ENCODE measurements around the gene TCOF1. TPM values are rescaled to one million over a fixed set of nuclear protein-coding genes. Genes with fewer than 3 reads are reported as not detected.

Gene TCOF1
- polyA plus RNA-seq, 1 donor (not counting 4 experiments of a cell fraction or from before 2014, with no cell fraction given) = 13.6 TPM

DNA sequence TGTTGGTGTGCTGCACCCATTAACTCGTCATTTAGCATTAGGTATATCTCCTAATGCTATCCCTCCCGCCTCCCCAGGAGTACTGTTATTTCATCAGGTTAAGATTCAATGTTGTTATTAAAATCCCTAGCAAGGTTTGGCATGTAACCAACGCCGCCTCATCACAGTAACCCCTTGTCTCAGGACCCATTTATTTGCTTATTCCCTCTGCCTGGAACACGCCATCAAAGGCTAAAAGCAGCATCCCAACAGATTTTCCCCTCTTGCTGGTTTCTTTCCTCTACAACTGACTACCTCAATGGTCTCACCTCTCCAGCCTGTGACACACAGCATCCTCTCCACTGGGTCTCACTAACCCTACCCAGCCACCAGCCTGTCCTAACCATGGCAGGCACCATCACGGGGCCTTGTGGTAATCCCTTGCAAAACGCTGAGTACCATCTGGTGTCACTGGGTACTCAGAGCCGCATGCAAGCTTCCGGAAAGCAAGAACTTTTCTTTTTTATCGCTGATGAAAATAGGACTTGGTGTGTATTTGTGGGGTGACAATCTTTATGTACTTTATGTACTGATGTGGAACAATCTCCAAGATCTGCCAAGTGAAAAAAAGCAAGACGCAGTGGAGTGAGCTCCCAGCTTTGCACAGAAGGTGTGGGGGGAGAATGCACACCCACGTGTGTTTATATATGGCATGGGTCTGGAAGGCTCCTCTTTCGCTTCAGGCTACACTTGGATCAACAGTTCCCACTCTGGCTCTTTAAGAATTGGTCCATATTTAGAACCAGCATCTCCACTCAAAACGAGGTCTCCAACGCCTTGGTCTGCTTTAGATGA lies 86.0 kb downstream of the TCOF1 start:
- Histone ChIP-seq H3K9ac (ENCODE audit: control insufficient read depth, extremely low read depth, insufficient read depth, low read length) (no peak overlapping the region), H4K20me1 (ENCODE audit: control insufficient read depth, extremely low read depth, insufficient read depth, low read length) (peaks cover 39% of the 10 kb centered on the region)

DNA sequence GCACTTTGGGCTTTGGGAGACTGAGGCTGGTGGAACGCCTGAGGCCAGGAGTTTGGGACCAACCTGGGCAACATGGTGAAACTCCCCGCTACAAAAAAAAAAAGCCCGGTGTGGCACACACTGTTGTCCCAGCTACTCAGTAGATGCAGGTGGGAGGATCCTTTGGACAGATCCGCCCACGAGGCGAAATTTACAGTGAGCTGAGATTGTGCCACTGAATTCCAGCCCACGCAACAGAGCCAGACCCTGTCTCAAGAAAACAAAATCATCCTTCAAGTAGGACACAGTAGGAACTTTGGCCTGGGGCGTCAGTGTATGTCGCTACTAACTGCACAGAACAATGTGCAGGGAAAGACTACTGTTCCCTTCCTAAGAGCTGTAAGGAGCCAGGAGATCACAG lies 87.3 kb downstream of the TCOF1 start:
- Histone ChIP-seq H3K4me1 (ENCODE audit: control insufficient read depth, extremely low read depth, insufficient read depth, low read length) (peaks cover 12% of the 10 kb centered on the region), H3K4me3 (ENCODE audit: control insufficient read depth in 2 of 3, extremely low read depth in 1 of 3, insufficient read depth in 2 of 3, low read depth in 1 of 3, low read length in 3 of 3) (no peak overlapping the region), H3K36me3 (ENCODE audit: control insufficient read depth in 2 of 2, extremely low read depth in 1 of 2, insufficient read depth in 2 of 2, low read length in 2 of 2) (peaks cover 48 to 52% of the 10 kb centered on the region in 2 experiments), H2AFZ (ENCODE audit: control insufficient read depth, low read length) (no peak overlapping the region), H3K27ac (ENCODE audit: control insufficient read depth, insufficient read depth, low read length) (no peak overlapping the region), H3K27me3 (ENCODE audit: control insufficient read depth, extremely low read depth, insufficient read depth, low read length) (no peaks in the 10 kb centered on the region), H3K79me2 (ENCODE audit: control insufficient read depth, insufficient read depth, low read length) (peaks cover 44% of the 10 kb centered on the region), H4K20me1 (ENCODE audit: control insufficient read depth, extremely low read depth, insufficient read depth, low read length) (peaks cover 39% of the 10 kb centered on the region), H3K9me1 (ENCODE audit: control insufficient read depth, extremely low read depth, insufficient read depth, low read length) (no peaks in the 10 kb centered on the region), H3K4me2 (ENCODE audit: control insufficient read depth, extremely low read depth, insufficient read depth, low read depth, low read length) (no peak overlapping the region), H3K9me3 (ENCODE audit: control insufficient read depth, low read depth, low read length) (no peaks in the 10 kb centered on the region), H3K9ac (ENCODE audit: control insufficient read depth, extremely low read depth, insufficient read depth, low read length) (no peak overlapping the region)
- TF ChIP-seq, protein P1, sequence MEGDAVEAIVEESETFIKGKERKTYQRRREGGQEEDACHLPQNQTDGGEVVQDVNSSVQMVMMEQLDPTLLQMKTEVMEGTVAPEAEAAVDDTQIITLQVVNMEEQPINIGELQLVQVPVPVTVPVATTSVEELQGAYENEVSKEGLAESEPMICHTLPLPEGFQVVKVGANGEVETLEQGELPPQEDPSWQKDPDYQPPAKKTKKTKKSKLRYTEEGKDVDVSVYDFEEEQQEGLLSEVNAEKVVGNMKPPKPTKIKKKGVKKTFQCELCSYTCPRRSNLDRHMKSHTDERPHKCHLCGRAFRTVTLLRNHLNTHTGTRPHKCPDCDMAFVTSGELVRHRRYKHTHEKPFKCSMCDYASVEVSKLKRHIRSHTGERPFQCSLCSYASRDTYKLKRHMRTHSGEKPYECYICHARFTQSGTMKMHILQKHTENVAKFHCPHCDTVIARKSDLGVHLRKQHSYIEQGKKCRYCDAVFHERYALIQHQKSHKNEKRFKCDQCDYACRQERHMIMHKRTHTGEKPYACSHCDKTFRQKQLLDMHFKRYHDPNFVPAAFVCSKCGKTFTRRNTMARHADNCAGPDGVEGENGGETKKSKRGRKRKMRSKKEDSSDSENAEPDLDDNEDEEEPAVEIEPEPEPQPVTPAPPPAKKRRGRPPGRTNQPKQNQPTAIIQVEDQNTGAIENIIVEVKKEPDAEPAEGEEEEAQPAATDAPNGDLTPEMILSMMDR (optimal IDR thresholded peaks at IDR 0.05 in 1 of 3, IDR thresholded peaks at IDR 0.05 in 1 of 3, conservative IDR thresholded peaks at IDR 0.05 in 1 of 3; ENCODE audit: extremely low read depth in 1 of 3, insufficient read depth in 2 of 3, low read length in 3 of 3) = no peak
- no peak for TF ChIP-seq EZH2 (IDR thresholded peaks at IDR 0.05; ENCODE audit: low read length)
- DNase-seq (ENCODE audit: low read depth, low spot score) (no peak), FAIRE-seq (no peak)
- dilution Hi-C loops (cut with MboI; ENCODE audit: extremely low pct_ligation_motif_present, low sequenced_read_pairs) = no loop called here

More for the DNA sequence above, 86.0 kb downstream of the TCOF1 start:
- no peaks in the 10 kb centered on the region for H3K9me3 ChIP-seq (ENCODE audit: control insufficient read depth, low read depth, low read length)
- H3K9me1 ChIP-seq (ENCODE audit: control insufficient read depth, extremely low read depth, insufficient read depth, low read length) = no peaks in the 10 kb centered on the region
- FAIRE-seq (no peak), DNase-seq (ENCODE audit: low read depth, low spot score) (no peak)
- peaks cover 48% of the 10 kb centered on the region in 2 experiments for H3K36me3 ChIP-seq (ENCODE audit: control insufficient read depth in 2 of 2, extremely low read depth in 1 of 2, insufficient read depth in 2 of 2, low read length in 2 of 2)
- H2AFZ ChIP-seq (ENCODE audit: control insufficient read depth, low read length) = no peak overlapping the region
- H3K4me3 ChIP-seq (ENCODE audit: control insufficient read depth in 2 of 3, extremely low read depth in 1 of 3, insufficient read depth in 2 of 3, low read depth in 1 of 3, low read length in 3 of 3) = no peak overlapping the region
- peaks cover 33% of the 10 kb centered on the region for H3K79me2 ChIP-seq (ENCODE audit: control insufficient read depth, insufficient read depth, low read length)
- H3K4me2 ChIP-seq (ENCODE audit: control insufficient read depth, extremely low read depth, insufficient read depth, low read depth, low read length) = no peak overlapping the region
- H3K4me1 ChIP-seq (ENCODE audit: control insufficient read depth, extremely low read depth, insufficient read depth, low read length) = peaks cover 12% of the 10 kb centered on the region
- dilution Hi-C loops (cut with MboI; ENCODE audit: extremely low pct_ligation_motif_present, low sequenced_read_pairs) = no loop called here
- TF ChIP-seq, protein P1 (optimal IDR thresholded peaks at IDR 0.05 in 1 of 3, IDR thresholded peaks at IDR 0.05 in 1 of 3, conservative IDR thresholded peaks at IDR 0.05 in 1 of 3; ENCODE audit: extremely low read depth in 1 of 3, insufficient read depth in 2 of 3, low read length in 3 of 3) = no peak
- no peak for TF ChIP-seq EZH2 (IDR thresholded peaks at IDR 0.05; ENCODE audit: low read length)
- no peaks in the 10 kb centered on the region for H3K27me3 ChIP-seq (ENCODE audit: control insufficient read depth, extremely low read depth, insufficient read depth, low read length)
- H3K27ac ChIP-seq (ENCODE audit: control insufficient read depth, insufficient read depth, low read length) = no peak overlapping the region

Data from keratinocyte (primary cell).